GM12872 (cell line): ENCODE measurements around the gene CROCC2.

ENCODE experiments used
- CTCF ChIP-seq: IDR thresholded peaks from 3 replicates; pipeline ENCODE4 v1.5.1; 2011; ENCODE audit warnings: low read depth, mild to moderate bottlenecking, low read length, moderate library complexity; ENCODE audit not compliant: insufficient read depth

Gene CROCC2

GRCh38 chr2:240935103-240935876 lies 29.2 kb downstream of the CROCC2 start:
- TF ChIP-seq CTCF, result no peak

- no peak for TF ChIP-seq CTCF
Measured at GRCh38 chr2:240936106-240936505, 30.0 kb downstream of the CROCC2 start.

GRCh38 chr2:240946046-240946445 lies 39.9 kb downstream of the CROCC2 start:
- no peak for TF ChIP-seq CTCF

- TF ChIP-seq CTCF, result no peak
Measured at GRCh38 chr2:240946654-240947053, 40.5 kb downstream of the CROCC2 start.

- no peak for TF ChIP-seq CTCF
Measured at GRCh38 chr2:240947176-240947575, 41.0 kb downstream of the CROCC2 start.

GRCh38 chr2:240947607-240948006 lies 41.5 kb downstream of the CROCC2 start:
- no peak for TF ChIP-seq CTCF

GRCh38 chr2:240948086-240948485 lies 42.0 kb downstream of the CROCC2 start:
- no peak for TF ChIP-seq CTCF
